ENCODE results near the gene MYO10. TPM values are rescaled to one million over a fixed set of nuclear protein-coding genes. Genes with fewer than 3 reads are reported as not detected.
A peak's percentile ranks its signal among the peaks of the same experiment; 100 is the strongest.

MYO10 gene
- total RNA-seq, 1 donor, result 37.1 TPM

GRCh38 chr5:16736158-16736995, 199.7 kb downstream of the MYO10 start:
- peak; percentile 86 for DNase-seq (ENCODE audit: low read depth)
- H3K4me3 ChIP-seq (ENCODE audit: low read depth, low read length), result no peak overlapping the region
- TF ChIP-seq CTCF (IDR thresholded peaks at IDR 0.05; ENCODE audit: insufficient read depth, low read length), result no peak

GRCh38 chr5:16735101-16736060, 200.7 kb downstream of the MYO10 start:
- DNase-seq (ENCODE audit: low read depth), result no peak
- H3K4me3 ChIP-seq (ENCODE audit: low read depth, low read length), result no peak overlapping the region
- TF ChIP-seq CTCF (IDR thresholded peaks at IDR 0.05; ENCODE audit: insufficient read depth, low read length), result no peak

GRCh38 chr5:16733331-16734006, 202.6 kb downstream of the MYO10 start:
- TF ChIP-seq CTCF (IDR thresholded peaks at IDR 0.05; ENCODE audit: insufficient read depth, low read length), result no peak
- no peak for DNase-seq (ENCODE audit: low read depth)
- H3K4me3 ChIP-seq (ENCODE audit: low read depth, low read length), result no peak overlapping the region

GRCh38 chr5:16732356-16732755, 203.7 kb downstream of the MYO10 start:
- no peak for TF ChIP-seq CTCF (IDR thresholded peaks at IDR 0.05; ENCODE audit: insufficient read depth, low read length)
- H3K4me3 ChIP-seq (ENCODE audit: low read depth, low read length), result no peak overlapping the region
- DNase-seq (ENCODE audit: low read depth), result no peak

- DNase-seq (ENCODE audit: low read depth), result no peak
- H3K4me3 ChIP-seq (ENCODE audit: low read depth, low read length), result no peak overlapping the region
- no peak for TF ChIP-seq CTCF (IDR thresholded peaks at IDR 0.05; ENCODE audit: insufficient read depth, low read length)
These were observed 208.2 kb downstream of the MYO10 start for GRCh38 chr5:16727755-16728325.

- DNase-seq (ENCODE audit: low read depth), result peak; percentile 53
- no peak overlapping the region for H3K4me3 ChIP-seq (ENCODE audit: low read depth, low read length)
- no peak for TF ChIP-seq CTCF (IDR thresholded peaks at IDR 0.05; ENCODE audit: insufficient read depth, low read length)
These were observed 209.5 kb downstream of the MYO10 start for GRCh38 chr5:16726538-16726946.
